Fibroblast of peridontal ligament (primary cell): Measurements from ENCODE around the gene NFATC2IP.
"Not testable (repeated sequence)": the region's sequence is repeated elsewhere in the genome, so short reads cannot be mapped to it uniquely, and the experiment has no call there.

Source experiments
- DNase-seq: peaks from one replicate; pipeline ENCODE4 v3.0.0-alpha.2; 2010; ENCODE audit errors: extremely low read depth

Gene NFATC2IP

DNA sequence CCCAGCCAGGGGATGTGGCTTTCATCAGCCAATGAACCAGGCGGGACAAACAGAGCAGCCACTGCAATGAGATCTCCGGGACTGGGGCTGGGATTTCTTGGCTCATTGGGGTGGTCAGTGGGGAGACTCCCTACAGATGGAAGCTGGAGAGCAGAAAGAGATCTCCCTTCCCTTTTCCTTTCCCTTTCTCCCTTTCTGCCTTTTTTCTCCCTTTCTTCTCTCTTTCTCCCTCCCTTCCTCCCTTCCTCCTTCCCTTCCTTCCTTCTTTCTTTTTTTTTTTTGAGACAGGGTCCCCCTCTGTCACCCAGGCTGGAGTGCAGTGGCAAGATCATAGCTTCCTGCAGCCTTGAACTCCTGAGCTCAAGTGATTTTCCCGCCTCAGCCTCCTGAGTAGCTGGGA lies 48.1 kb downstream of the NFATC2IP start:
- no peak for DNase-seq

DNA sequence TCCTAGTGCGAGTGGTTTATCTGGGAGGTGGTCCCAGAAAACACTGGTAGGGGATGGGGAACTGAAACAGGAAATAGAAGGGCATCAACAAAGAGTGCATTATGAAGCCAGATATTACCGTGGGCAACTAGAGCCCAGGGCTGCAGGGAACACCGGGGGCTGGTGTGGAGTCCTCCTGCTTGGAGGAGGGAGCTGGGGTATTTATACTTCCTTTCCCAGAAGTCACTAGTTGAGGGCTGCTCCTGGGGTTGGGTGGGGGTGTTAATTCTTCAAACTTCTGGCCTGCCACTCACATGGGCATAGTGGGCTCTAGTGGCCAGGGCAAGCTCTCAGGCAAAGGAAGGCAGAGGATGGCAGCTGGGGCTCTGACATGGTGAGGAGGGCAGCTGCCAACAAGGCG lies 48.8 kb downstream of the NFATC2IP start:
- DNase-seq, result no peak

DNA sequence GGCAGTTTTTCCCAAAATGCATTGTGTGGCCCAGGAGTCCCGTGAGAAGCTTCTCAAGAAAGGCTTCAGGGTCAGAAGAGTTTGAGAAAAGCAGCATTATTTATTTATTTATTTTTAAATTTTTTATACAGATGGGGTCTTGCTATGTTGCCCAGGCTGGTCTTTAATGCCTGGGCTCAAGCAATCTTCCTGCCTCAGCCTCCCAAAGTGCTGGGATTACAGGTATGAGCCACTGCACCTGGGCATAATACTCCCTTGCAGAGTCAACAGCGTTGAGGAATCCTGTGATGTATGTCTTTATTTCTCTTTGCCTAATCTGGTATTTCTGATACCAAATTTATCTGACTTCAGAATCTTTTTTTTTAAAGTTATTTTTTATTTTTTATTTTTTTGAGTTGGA lies 49.3 kb downstream of the NFATC2IP start:
- DNase-seq, result no peak

DNA sequence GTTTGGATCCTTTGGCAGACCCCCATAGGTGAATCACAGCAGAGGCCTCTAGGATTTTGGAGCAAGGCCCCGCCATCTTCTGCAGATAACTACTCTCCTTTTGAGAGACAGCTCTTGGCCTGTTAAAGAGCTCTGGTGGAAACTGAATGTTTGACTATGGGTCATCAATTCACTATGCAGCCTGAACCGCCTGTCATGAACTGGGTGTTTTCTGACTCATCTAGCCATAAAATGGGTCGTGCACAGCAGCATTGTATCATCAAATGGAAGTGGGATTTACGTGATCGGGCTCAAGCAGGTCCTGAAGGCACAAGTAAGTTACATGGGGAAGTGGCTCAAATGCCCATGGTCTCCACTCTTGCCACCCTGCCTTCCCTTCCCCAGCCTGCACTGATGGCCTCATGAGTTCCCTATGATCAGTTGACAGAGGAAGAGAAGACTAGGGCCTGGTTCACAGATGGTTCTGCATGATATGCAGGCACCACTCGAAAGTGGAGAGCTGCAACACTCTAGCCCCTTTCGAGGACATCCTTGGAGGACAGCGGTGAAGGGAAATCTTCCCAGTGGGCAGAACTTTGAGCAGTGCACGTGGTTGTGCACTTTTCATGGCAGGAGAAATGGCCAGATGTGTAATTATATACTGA lies 53.9 kb downstream of the NFATC2IP start:
- not testable (repeated sequence) for DNase-seq

DNA sequence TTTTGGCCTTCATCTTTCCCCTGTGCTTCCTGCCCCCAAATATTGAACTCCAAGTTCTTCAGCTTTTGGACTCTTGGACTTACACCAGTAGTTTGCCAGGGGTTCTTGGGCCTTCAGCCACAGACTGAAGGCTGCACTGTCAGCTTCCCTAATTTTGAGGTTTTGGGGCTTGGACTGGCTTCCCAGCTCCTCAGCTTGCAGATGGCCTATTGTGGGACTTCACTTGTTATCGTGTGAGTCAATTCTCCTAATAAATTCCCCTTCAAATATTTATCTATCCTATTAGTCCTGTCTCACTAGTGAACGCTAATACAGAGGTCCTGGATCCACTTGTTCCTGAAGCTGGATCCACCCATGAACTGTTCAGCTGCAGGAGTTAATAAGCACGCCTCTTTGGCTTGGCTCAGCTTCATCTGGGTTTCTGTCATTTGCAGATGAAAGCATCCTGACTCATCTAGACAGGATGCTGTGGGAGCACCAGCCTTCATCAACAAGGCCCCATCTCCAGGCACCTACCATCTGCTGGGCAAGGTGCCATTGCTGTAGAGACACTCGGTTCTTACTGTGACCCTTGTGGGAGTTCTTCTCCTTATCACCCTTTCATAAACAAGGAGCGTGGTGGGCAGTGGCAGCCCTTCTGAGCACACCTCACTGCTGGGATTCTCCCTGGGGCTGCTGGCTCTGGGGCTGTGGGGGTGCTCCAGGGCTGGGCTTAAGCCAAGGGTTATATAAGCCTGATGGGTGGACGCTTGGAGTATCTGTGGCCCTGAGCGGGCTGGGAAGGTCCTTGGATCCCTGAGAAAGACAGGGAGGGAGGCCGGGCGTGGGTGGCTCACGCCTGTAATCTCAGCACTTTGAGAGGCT lies 57.2 kb downstream of the NFATC2IP start:
- peak; percentile 8 for DNase-seq

DNA sequence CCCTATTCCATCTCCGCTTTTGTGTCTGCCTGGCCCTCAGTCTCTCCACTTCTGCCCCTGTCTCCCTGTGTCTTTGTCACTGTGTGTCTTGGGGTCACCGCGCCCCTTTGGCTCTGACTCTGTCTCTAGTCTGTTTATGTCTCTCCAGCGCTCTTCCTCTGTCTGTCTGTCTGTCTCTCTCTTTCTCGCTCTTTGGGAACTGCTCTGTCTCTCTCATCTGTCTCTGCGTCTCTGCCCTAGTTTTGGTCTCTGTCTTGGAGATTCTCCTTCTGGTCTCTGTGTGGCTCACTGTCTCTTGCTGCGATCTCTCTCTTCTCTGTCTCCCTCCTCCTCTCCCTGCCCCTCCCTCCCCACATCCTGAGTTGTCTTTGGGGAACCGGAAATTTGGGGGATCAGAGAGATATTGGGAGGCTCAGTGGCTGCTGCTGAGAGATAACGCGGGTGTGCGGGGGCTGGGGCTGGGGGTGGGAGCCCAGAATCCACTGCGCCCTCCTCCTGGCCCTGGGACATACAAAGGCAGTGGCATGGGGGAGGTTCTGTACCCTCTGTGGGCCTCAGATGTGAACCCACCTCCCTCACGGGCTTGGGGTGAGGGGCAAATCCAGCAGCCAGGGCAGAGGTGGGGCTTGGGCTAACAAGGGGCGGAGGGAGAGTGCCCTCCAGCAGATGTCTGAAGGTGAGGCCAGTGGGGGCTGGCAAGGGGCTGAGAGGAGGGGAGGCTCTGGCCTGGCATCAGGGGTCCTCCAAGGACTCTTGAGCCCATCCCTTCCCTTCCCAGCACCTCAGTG lies 58.5 kb downstream of the NFATC2IP start:
- DNase-seq, result no peak

DNA sequence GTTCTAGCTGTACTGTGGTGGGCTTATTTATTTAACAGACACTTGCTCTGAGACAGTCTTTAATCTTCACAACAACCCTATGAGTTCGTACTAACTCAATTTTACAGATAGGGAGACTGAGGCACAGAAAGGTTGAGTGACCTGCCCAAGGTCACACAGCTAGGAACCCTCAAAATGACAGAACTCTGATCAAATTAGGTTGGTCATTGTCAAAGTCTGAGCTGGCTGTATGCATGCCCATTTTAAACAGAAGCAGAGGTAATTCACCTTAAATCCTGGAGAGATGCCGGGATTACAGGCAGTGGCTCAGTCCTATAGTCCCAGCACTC lies 59.1 kb downstream of the NFATC2IP start:
- DNase-seq, result no peak

DNA sequence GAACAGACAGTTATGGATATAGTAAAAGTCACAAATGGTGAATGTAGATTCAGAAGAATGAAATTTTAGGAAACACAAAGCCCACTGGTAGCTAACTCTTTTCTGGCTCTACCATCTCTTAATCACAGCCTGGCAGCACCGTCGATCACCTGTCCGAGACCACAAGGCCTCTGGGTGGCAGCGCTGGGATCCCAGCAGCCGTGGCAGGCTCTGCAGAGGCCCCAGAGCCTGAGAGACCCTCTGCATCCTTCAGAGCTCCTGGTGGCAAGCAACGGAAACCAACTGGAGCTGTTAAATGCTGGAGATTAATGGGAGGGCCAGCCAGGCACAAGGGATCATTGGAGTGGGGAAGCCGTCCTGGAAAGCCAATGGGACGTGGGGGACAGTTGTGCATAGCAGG lies 60.4 kb downstream of the NFATC2IP start:
- no peak for DNase-seq

DNA sequence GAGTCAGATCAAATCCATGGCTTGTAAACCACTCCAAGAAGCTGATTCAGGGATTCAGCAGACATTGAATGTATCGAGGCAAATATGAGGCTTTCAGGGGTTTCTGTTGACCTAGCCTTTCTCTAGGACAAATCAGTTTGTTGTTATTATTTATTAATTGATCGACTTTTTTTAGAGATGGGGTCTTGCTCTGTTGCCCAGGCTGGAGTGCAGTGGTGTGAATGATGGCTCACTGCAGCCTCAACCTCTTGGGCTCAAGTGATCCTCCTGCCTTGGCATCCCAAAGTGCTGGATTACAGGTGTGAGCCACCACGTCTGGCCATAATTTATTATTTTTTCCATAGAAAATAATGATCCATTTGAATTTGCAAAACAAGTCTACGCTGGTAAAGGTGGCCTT lies 61.1 kb downstream of the NFATC2IP start:
- no peak for DNase-seq

DNA sequence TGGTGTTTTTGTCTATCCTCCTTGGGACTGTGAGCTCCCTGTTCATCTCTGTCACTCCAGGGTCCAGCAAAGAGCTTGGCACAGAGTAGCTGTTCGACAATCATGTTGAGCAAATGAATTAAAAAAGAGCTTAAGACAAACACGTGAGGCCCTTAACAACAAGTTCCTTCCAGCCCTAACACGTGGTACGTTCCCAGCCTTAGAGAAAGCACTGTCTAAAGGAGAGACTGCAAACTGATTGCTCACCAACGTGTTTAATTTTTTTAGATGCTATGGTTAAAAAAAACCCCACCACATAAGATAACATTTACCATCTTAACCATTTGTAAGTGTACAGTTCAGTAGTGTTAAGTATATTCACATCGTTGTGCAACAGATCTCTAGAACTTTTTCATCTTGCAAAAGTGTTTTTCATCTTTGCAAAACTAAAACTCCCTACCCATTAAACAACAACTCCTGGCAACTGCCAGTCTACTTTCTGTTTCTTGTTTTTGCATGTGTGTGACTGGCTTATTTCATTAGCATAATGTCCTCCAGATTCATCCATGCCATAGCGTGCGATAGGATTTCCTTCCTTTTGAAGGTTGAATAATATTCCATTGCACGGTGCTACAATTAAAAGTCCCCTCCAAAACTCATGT lies 62.3 kb downstream of the NFATC2IP start:
- no peak for DNase-seq

DNA sequence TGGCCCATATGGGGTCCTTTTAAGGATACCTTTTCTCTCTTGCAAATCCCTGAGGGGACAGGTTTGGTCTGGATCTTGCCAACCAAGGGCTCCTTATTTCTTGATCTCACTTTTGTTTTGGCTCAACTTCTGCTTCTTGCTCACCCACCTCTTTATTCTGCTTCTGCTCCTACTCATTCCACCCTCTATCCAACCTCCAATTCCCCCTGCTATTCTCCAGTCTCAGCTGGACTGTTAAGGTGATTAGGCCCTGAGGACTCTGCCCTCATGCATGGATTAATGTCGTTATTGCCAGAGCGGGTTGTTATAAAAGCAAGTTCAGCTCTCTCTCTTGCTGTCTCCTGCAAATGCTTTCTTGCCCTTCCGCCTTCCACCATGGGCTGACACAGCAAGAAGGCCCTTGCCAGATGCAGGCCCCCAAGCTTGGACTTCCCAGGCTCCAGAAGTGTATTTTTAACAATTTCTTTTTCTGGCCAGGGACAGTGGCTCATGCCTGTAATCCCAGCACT lies 63.9 kb downstream of the NFATC2IP start:
- DNase-seq, result no peak
